ENCODE data around the gene PSTPIP2. TPM values are rescaled to one million over a fixed set of nuclear protein-coding genes. Genes with fewer than 3 reads are reported as not detected.
A peak's percentile ranks its signal among the peaks of the same experiment; 100 is the strongest.

Gene PSTPIP2
- total RNA-seq, 1 donor from 2014 or later = 6.2 TPM

DNA sequence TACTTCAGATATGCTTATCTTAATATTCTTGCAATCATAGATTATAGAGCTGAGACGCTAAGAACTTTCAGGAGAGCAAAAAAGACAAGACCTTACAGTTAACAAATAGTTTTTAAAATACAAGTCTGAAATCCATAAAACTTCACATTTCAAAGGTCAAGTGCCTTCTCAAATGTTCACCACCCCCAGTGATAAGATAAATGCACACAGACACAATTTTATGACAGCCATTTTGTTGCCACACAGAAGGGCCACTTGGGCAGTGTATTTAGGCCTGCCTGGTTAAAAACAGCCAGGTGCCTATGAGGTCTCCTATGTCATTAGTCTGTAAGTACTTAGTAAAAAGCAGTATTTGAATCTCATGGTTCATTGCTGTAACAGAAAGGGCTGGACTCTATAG lies 8.1 kb upstream of the PSTPIP2 start:
- H3K9ac ChIP-seq = no peak overlapping the region
- H3F3A ChIP-seq (ENCODE audit: low read depth) = no peaks in the 10 kb centered on the region
- no peak overlapping the region for H2AFZ ChIP-seq (replicated peaks)
- no peak overlapping the region for H3K27ac ChIP-seq
- no peaks in the 10 kb centered on the region for H3K27me3 ChIP-seq
- no peaks in the 10 kb centered on the region for H3K4me1 Mint-ChIP-seq
- no peaks in the 10 kb centered on the region for H3K4me1 ChIP-seq
- no peaks in the 10 kb centered on the region for H3K9me3 Mint-ChIP-seq
- no peak overlapping the region for H3K4me3 ChIP-seq
- no peaks in the 10 kb centered on the region for H3K27me3 Mint-ChIP-seq (ENCODE audit: insufficient read depth, low read depth)
- no peak overlapping the region for H3K27ac Mint-ChIP-seq
- peaks cover 24% of the 10 kb centered on the region for H3K36me3 Mint-ChIP-seq
- no peak overlapping the region for H3K4me3 Mint-ChIP-seq
- TF ChIP-seq EZH2 (IDR thresholded peaks at IDR 0.05) = no peak
- TF ChIP-seq, protein P1, sequence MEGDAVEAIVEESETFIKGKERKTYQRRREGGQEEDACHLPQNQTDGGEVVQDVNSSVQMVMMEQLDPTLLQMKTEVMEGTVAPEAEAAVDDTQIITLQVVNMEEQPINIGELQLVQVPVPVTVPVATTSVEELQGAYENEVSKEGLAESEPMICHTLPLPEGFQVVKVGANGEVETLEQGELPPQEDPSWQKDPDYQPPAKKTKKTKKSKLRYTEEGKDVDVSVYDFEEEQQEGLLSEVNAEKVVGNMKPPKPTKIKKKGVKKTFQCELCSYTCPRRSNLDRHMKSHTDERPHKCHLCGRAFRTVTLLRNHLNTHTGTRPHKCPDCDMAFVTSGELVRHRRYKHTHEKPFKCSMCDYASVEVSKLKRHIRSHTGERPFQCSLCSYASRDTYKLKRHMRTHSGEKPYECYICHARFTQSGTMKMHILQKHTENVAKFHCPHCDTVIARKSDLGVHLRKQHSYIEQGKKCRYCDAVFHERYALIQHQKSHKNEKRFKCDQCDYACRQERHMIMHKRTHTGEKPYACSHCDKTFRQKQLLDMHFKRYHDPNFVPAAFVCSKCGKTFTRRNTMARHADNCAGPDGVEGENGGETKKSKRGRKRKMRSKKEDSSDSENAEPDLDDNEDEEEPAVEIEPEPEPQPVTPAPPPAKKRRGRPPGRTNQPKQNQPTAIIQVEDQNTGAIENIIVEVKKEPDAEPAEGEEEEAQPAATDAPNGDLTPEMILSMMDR (IDR thresholded peaks at IDR 0.05) = no peak
- DNase-seq (ENCODE audit: low spot score) = no peak
- no peaks in the 10 kb centered on the region for H3K79me2 ChIP-seq (ENCODE audit: low read depth)
- no peak overlapping the region for H3K4me2 ChIP-seq
- H3K9me3 ChIP-seq (ENCODE audit: low read depth) = no peaks in the 10 kb centered on the region
- no peaks in the 10 kb centered on the region for H4K20me1 ChIP-seq (ENCODE audit: low read depth)
- peaks cover 25% of the 10 kb centered on the region for H3K36me3 ChIP-seq

DNA sequence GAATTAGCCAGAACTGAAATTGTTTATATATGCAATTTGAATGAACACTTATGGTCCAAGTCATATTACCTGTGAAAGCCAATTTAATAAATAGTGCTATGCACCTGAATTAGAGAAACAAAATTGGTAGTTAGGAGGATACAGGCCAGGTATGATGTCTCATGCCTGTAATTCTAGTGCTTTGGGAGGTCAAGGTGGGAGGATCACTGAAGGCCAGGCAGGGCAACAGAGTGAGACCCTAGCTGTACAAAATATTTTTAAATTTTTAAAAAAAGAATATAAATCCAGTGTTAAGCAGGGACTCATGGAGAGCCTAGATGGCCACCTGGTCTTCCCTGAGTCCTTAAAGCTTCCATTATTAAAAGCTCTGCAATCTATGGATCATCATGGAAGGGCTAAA lies 7.3 kb upstream of the PSTPIP2 start:
- Mint-ChIP-seq H3K36me3 (peaks cover 20% of the 10 kb centered on the region), H3K9me3 (no peaks in the 10 kb centered on the region), H3K27ac (no peak overlapping the region), H3K4me3 (no peak overlapping the region), H3K27me3 (ENCODE audit: insufficient read depth, low read depth) (no peaks in the 10 kb centered on the region), H3K4me1 (no peaks in the 10 kb centered on the region)
- Histone ChIP-seq H3K36me3 (peaks cover 18% of the 10 kb centered on the region), H3F3A (ENCODE audit: low read depth) (peaks cover 4% of the 10 kb centered on the region), H3K4me1 (no peaks in the 10 kb centered on the region), H3K4me3 (no peak overlapping the region), H4K20me1 (ENCODE audit: low read depth) (no peaks in the 10 kb centered on the region), H3K9me3 (ENCODE audit: low read depth) (no peaks in the 10 kb centered on the region), H3K79me2 (ENCODE audit: low read depth) (no peaks in the 10 kb centered on the region), H3K27me3 (no peaks in the 10 kb centered on the region), H3K9ac (no peak overlapping the region), H2AFZ (replicated peaks) (no peak overlapping the region), H3K27ac (no peak overlapping the region), H3K4me2 (no peak overlapping the region)
- no peak for DNase-seq (ENCODE audit: low spot score)
- TF ChIP-seq, protein P1 (IDR thresholded peaks at IDR 0.05) = no peak
- TF ChIP-seq EZH2 (IDR thresholded peaks at IDR 0.05) (no peak), EZH2phosphoT487 (IDR thresholded peaks at IDR 0.05) (no peak)

DNA sequence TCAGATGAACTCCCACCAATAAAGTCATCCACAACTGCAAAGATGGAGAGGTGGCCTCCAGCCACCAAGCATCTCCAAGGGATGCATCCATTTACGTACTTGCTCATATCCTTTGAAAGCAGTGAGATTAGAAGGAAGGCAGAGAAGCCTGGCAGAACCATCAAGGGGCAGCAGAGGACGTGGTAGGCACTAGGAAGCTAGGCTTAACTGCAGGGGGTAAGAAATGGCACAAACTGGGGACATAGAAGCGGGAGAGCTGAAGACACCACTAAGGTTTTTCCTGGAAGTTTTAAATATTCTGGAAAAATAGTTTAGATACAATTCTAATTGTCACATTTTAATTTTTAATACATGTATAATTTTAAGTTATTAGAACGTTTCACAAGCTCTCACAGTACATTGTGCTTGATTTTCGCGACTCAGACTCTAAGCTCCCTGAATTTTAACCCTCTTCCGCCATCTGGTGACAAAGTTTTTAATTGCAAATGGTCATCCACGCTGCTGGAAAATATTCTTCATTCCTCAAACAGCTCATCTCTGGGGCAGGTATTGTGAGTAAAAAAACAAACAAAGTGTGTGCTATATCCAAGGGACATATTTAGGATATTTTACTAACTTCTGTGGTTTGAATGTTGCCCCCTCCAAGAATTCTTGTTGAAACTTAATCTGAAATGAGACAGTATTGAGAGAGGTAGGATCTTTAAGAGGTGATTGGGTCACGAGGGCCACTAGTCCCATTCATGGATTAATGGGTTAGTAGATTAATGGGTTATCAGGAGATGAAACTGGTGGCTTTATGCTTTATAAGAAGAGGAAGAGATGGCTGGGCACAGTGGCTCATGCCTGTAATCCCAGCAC lies 1.6 kb upstream of the PSTPIP2 start:
- Mint-ChIP-seq H3K4me1 (no peaks in the 10 kb centered on the region), H3K27ac (no peak overlapping the region), H3K27me3 (ENCODE audit: insufficient read depth, low read depth) (peaks cover 2% of the 10 kb centered on the region), H3K9me3 (no peaks in the 10 kb centered on the region), H3K36me3 (no peaks in the 10 kb centered on the region), H3K4me3 (peak overlapping the region; percentile 68)
- Histone ChIP-seq H3K79me2 (ENCODE audit: low read depth) (no peaks in the 10 kb centered on the region), H3K27me3 (peaks cover 36% of the 10 kb centered on the region), H3K4me1 (no peaks in the 10 kb centered on the region), H3K4me3 (no peak overlapping the region), H2AFZ (replicated peaks) (no peak overlapping the region), H3K27ac (no peak overlapping the region), H3K36me3 (no peaks in the 10 kb centered on the region), H3K9me3 (ENCODE audit: low read depth) (no peaks in the 10 kb centered on the region), H3K9ac (no peak overlapping the region), H4K20me1 (ENCODE audit: low read depth) (peaks cover 14% of the 10 kb centered on the region), H3K4me2 (no peak overlapping the region), H3F3A (ENCODE audit: low read depth) (peaks cover 16% of the 10 kb centered on the region)
- no peak for TF ChIP-seq EZH2phosphoT487 (IDR thresholded peaks at IDR 0.05)
- TF ChIP-seq, protein P1 (IDR thresholded peaks at IDR 0.05) = peak; percentile 71
- TF ChIP-seq EZH2 (IDR thresholded peaks at IDR 0.05) = no peak
- peak; percentile 67 for DNase-seq (ENCODE audit: low spot score)
